Measurements from ENCODE around the gene SMG9. TPM values are rescaled to one million over a fixed set of nuclear protein-coding genes. Genes with fewer than 3 reads are reported as not detected.

SMG9 gene
- total RNA-seq, 1 donor from 2014 or later = 22.1 TPM

GRCh38 chr19:43769256-43769655 is 14.5 kb upstream of the SMG9 start:
- Histone ChIP-seq H3K27me3 (ENCODE audit: control insufficient read depth, insufficient read depth, low read length) (peaks cover 6% of the 10 kb centered on the region), H3K36me3 (ENCODE audit: control insufficient read depth, insufficient read depth, low read length) (no peaks in the 10 kb centered on the region), H3K4me3 (ENCODE audit: low read depth, low read length) (no peak overlapping the region)
- no peak for TF ChIP-seq CTCF (IDR thresholded peaks at IDR 0.05; ENCODE audit: insufficient read depth, low read length, poor library complexity, severe bottlenecking)
- DNase-seq (ENCODE audit: low read depth) = no peak

- DNase-seq (ENCODE audit: low read depth) = no peak
- no peaks in the 10 kb centered on the region for H3K27me3 ChIP-seq (ENCODE audit: control insufficient read depth, insufficient read depth, low read length)
- no peaks in the 10 kb centered on the region for H3K36me3 ChIP-seq (ENCODE audit: control insufficient read depth, insufficient read depth, low read length)
- no peak overlapping the region for H3K4me3 ChIP-seq (ENCODE audit: low read depth, low read length)
- TF ChIP-seq CTCF (IDR thresholded peaks at IDR 0.05; ENCODE audit: insufficient read depth, low read length, poor library complexity, severe bottlenecking) = no peak
Observed at GRCh38 chr19:43768273-43769050, 13.7 kb upstream of the SMG9 start.

GRCh38 chr19:43767818-43768217 is 13.1 kb upstream of the SMG9 start:
- Histone ChIP-seq H3K36me3 (ENCODE audit: control insufficient read depth, insufficient read depth, low read length) (no peaks in the 10 kb centered on the region), H3K27me3 (ENCODE audit: control insufficient read depth, insufficient read depth, low read length) (no peaks in the 10 kb centered on the region), H3K4me3 (ENCODE audit: low read depth, low read length) (no peak overlapping the region)
- DNase-seq (ENCODE audit: low read depth) = no peak
- TF ChIP-seq CTCF (IDR thresholded peaks at IDR 0.05; ENCODE audit: insufficient read depth, low read length, poor library complexity, severe bottlenecking) = no peak

GRCh38 chr19:43767316-43767715 is 12.6 kb upstream of the SMG9 start:
- TF ChIP-seq CTCF (IDR thresholded peaks at IDR 0.05; ENCODE audit: insufficient read depth, low read length, poor library complexity, severe bottlenecking) = no peak
- no peak for DNase-seq (ENCODE audit: low read depth)
- no peaks in the 10 kb centered on the region for H3K36me3 ChIP-seq (ENCODE audit: control insufficient read depth, insufficient read depth, low read length)
- H3K27me3 ChIP-seq (ENCODE audit: control insufficient read depth, insufficient read depth, low read length) = no peaks in the 10 kb centered on the region
- no peak overlapping the region for H3K4me3 ChIP-seq (ENCODE audit: low read depth, low read length)

GRCh38 chr19:43766755-43767043 is 11.9 kb upstream of the SMG9 start:
- Histone ChIP-seq H3K27me3 (ENCODE audit: control insufficient read depth, insufficient read depth, low read length) (no peaks in the 10 kb centered on the region), H3K36me3 (ENCODE audit: control insufficient read depth, insufficient read depth, low read length) (no peaks in the 10 kb centered on the region), H3K4me3 (ENCODE audit: low read depth, low read length) (no peak overlapping the region)
- DNase-seq (ENCODE audit: low read depth) = no peak
- TF ChIP-seq CTCF (IDR thresholded peaks at IDR 0.05; ENCODE audit: insufficient read depth, low read length, poor library complexity, severe bottlenecking) = no peak
